Cardiac muscle cell (in vitro differentiated cells and primary cell): ENCODE results near the gene MUC6. TPM values are rescaled to one million over a fixed set of nuclear protein-coding genes. Genes with fewer than 3 reads are reported as not detected.
A peak's percentile ranks its signal among the peaks of the same experiment; 100 is the strongest.

Experiments used
- DNase-seq, 2 donors: peaks; one replicate each; pipeline versions ENCODE4 v3.0.0 to v3.0.0-alpha.2; 2010 to 2017; ENCODE audit warnings: low read depth in 1 of 2, low spot score in 1 of 2
- H3K27ac ChIP-seq: fragments of 200-600 bp; sonication (generic); 2 replicates; pipeline ENCODE4 v1.5.1; 2016
- H3K27me3 ChIP-seq: fragments of 200-600 bp; sonication (generic); 2 replicates; pipeline ENCODE4 v1.6.0; 2016; ENCODE audit warnings: control low read depth
- H3K36me3 ChIP-seq: fragments of 200-600 bp; sonication (generic); 2 replicates; pipeline ENCODE4 v1.5.1; 2016; ENCODE audit warnings: control low read depth
- H3K4me1 ChIP-seq: fragments of 200-600 bp; sonication (generic); 2 replicates; pipeline ENCODE4 v1.8.1; 2017; ENCODE audit warnings: low read depth, mild to moderate bottlenecking, mixed run types
- H3K4me3 ChIP-seq: fragments of 200-600 bp; sonication (generic); 2 replicates; pipeline ENCODE4 v1.5.1; 2016; ENCODE audit warnings: mild to moderate bottlenecking
- H3K9me3 ChIP-seq: fragments of 200-600 bp; sonication (generic); 2 replicates; pipeline ENCODE4 v1.5.1; 2017; ENCODE audit warnings: low read depth, mild to moderate bottlenecking, control low read depth
- CTCF ChIP-seq: IDR thresholded peaks from 2 replicates; pipeline ENCODE4 v1.5.1; 2012; ENCODE audit warnings: low read depth, mild to moderate bottlenecking, low read length
- polyA plus RNA-seq: library from polyadenylated mRNA; unstranded; fragments of >200 nt; fragmentation: Nextera tagmentation; extraction: Ambion mirVana; gene quantifications from 2 replicates; pipeline ENCODE4 v1.2.1, GENCODE V29; 2016
- total RNA-seq: library from RNA; depleted of rRNA; stranded (reverse); fragments of >200 nt; gene quantifications from 2 replicates; pipeline ENCODE4 v1.2.3, GENCODE V29; 2016

Gene MUC6
- total and polyA plus RNA-seq, 2 experiments from 2014 or later = not detected

GRCh38 chr11:985406-985805, 51.1 kb downstream of the MUC6 start:
- no peak for DNase-seq
- H3K4me3 ChIP-seq = no peak overlapping the region
- no peaks in the 10 kb centered on the region for H3K9me3 ChIP-seq
- H3K27ac ChIP-seq = no peak overlapping the region
- no peaks in the 10 kb centered on the region for H3K4me1 ChIP-seq
- peaks cover 43% of the 10 kb centered on the region for H3K36me3 ChIP-seq
- TF ChIP-seq CTCF = no peak
- no peaks in the 10 kb centered on the region for H3K27me3 ChIP-seq

GRCh38 chr11:984546-984945, 52.0 kb downstream of the MUC6 start:
- no peak overlapping the region for H3K27ac ChIP-seq
- no peak for TF ChIP-seq CTCF
- no peaks in the 10 kb centered on the region for H3K4me1 ChIP-seq
- H3K4me3 ChIP-seq = no peak overlapping the region
- H3K9me3 ChIP-seq = no peaks in the 10 kb centered on the region
- H3K27me3 ChIP-seq = no peaks in the 10 kb centered on the region
- DNase-seq = no peak
- peaks cover 38% of the 10 kb centered on the region for H3K36me3 ChIP-seq

GRCh38 chr11:981764-982163, 54.8 kb downstream of the MUC6 start:
- no peak for DNase-seq
- Histone ChIP-seq H3K4me3 (no peak overlapping the region), H3K27me3 (no peaks in the 10 kb centered on the region), H3K36me3 (peaks cover 28% of the 10 kb centered on the region), H3K4me1 (no peaks in the 10 kb centered on the region), H3K9me3 (no peaks in the 10 kb centered on the region), H3K27ac (no peak overlapping the region)
- no peak for TF ChIP-seq CTCF

- Histone ChIP-seq H3K9me3 (no peaks in the 10 kb centered on the region), H3K4me3 (no peak overlapping the region), H3K27me3 (no peaks in the 10 kb centered on the region), H3K27ac (peak overlapping the region; percentile 23), H3K36me3 (peaks cover 27% of the 10 kb centered on the region), H3K4me1 (no peaks in the 10 kb centered on the region)
- peak; percentile 2 for TF ChIP-seq CTCF
- DNase-seq = no peak
Measured at GRCh38 chr11:980438-981357, 55.8 kb downstream of the MUC6 start.

- H3K27ac ChIP-seq = no peak overlapping the region
Measured at GRCh38 chr11:978781-979180, 57.7 kb downstream of the MUC6 start.

More at GRCh38 chr11:978781-979180, 57.7 kb downstream of the MUC6 start:
- Histone ChIP-seq H3K4me1 (no peaks in the 10 kb centered on the region), H3K27me3 (no peaks in the 10 kb centered on the region), H3K4me3 (no peak overlapping the region), H3K9me3 (no peaks in the 10 kb centered on the region), H3K36me3 (peaks cover 14% of the 10 kb centered on the region)
- no peak for DNase-seq
- no peak for TF ChIP-seq CTCF
